GM21529 (cell line): ENCODE data around the gene GBF1.
A peak's percentile ranks its signal among the peaks of the same experiment; 100 is the strongest.
"Not testable (repeated sequence)": the region's sequence is repeated elsewhere in the genome, so short reads cannot be mapped to it uniquely, and the experiment has no call there.

ENCODE experiments used
- ATAC-seq: cut with Tn5 transposase; IDR thresholded peaks from one replicate; pipeline ENCODE4 v1.9.1; 2021; ENCODE audit not compliant: unreplicated experiment

Gene GBF1

DNA sequence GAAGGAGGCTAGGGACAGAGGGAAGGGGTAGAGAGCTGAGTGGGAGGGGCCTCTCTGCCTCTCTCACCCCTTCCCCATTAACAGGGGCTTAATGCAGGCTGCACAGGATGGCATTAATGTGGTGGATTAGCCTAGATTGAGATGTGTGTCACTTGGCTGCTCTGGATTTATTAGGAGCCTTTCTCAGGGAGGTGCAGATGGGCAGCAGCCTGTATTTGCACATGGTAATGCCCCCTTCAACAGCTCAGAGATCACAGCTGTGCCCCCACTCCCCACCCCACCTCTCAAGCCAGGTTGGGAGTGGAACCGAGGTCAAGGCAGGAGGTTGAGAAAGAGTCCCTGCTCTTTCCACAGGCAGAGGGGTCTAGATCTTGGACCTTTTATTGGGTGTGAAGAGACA, 11.3 kb upstream of the GBF1 start:
- ATAC-seq: no peak

DNA sequence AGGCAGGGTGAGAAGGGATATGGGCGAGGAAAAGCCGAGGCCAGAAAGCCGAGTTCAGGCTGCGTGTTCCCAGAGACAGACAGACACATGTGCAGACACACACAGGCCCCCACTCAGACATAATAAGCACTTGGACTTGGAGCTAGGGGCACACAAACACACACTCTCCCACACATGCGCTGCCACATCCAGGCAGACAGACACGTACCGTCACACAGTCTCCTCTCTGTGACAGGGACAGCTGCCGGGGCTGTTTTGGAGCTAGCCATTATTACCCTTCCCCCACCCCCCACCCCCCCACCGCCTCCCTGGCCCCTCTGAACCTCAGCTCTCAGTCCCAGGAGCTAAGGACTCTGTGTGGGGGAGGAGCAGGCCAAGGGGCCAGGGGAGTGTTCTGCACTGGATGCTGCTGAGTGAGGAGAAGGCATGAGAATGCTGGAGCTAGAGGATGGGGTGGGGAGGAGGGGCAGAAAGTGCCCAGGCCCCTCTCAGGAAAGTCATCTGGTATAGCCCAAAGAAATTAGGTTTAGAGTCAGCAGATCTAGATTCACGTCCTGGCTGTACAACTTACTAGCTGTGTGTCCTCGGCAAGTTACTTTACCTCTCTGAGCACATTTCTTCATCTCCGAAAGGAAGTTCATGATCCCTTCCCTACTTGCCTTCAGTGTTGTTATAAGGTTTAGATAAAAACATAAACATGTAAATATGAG, 10.3 kb upstream of the GBF1 start:
- no peak for ATAC-seq

DNA sequence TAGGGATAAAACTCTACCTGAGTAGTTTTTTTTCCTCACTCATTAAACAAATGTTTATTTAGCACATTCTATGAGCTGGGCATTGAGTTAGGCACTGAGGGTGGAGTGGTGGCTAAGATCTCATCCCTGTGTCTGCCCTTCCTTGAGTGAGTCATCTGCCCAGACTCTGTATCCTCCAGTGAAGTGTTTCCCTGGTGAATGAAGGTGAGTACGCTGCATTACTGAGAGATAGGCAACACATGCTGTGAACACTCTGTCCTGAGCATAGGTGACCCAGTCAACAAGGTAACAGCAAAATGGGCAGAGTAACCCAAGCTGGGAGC, 9.8 kb upstream of the GBF1 start:
- ATAC-seq: no peak

DNA sequence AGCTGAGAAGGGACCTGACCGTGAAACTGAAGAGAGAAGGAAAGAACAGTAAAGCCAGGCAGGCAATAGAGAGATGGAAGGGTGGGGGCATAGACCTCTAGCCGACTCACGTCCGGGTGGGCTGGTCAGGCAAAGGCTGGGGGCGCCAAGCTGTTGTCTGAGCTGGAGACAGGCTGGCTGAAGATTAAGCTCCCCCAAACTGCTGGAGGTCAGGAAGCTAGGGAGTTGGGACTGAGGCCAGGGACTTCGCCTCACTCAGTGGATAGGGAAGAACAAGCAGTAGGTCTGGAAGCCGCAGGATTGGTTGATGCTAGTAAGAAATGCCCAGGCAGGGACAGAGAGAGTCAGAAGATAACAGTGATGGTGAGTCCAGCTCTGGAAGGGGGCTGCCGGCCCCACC, 9.3 kb upstream of the GBF1 start:
- ATAC-seq: no peak

DNA sequence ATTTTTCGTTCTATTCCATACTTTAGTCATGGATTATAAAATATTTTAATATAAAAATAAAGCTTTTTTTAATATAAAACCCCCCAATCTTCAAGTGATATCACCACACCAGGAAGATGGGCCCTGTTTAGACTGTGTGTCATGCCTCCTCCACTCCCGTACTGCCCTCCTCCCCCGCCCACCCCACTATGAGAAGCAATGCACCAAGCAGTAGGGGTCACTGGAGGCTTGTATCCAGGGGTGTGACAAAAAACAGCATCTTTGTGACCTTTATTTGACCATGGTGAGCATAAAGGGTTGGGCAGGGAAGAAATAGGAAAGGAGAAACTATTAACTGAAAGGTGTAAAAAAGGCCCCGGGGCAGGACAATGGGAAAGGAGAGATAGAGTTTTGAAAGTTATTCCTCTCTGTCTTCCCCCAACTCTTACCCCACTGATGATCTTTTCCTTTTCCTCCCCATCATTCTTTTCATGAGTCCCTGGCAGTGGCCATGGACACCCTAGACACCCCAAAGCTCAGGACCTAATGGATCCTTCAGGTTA, 7.5 kb upstream of the GBF1 start:
- ATAC-seq: no peak

DNA sequence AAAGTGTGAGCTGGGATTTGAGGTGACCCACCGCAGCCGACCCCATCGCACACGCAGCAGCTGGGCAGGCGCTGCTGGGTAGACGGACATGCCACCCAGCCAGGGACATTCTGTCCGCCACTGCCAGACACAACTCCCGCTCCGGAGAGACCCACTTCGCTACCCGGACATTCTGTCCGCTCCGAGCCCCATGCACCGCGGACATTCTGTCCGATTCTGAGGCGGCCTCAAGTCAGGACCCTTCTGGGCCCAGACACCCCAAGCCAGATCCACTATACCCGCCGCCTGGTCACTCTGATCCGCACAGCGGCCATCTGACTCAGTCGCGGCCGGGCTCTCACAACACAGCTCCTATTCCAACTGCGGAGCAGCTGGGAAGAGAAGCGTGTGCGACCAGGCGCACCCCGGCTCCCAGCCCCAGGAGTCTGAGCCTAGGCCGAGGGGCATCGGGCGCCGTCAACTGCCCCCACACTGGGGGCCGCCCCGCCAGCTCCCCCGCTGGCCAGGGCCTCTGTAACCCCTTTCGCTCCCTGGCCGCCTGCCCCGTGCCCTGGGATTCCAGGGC, 4.8 kb upstream of the GBF1 start:
- no peak for ATAC-seq

DNA sequence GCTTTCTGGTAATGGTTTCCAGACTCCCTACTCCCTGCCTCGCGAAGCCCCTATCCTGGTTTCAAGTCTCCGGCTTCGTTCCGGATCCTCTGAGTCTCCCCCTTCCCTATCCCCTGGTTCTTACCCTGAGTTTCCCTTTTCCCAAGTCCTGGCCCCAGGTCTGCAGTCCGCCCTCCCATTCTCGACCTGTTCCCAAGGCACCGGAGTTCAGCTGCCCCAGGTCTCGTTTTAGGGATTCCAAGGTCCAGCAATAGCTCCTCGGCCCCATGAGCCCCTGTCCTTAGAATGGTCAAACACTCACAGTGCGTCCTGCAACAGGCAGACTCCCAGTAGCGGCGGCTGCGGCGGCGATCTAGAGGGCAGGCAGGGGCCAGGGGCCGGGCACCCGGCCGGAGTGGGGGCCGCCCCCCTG, 4.3 kb upstream of the GBF1 start:
- no peak for ATAC-seq

DNA sequence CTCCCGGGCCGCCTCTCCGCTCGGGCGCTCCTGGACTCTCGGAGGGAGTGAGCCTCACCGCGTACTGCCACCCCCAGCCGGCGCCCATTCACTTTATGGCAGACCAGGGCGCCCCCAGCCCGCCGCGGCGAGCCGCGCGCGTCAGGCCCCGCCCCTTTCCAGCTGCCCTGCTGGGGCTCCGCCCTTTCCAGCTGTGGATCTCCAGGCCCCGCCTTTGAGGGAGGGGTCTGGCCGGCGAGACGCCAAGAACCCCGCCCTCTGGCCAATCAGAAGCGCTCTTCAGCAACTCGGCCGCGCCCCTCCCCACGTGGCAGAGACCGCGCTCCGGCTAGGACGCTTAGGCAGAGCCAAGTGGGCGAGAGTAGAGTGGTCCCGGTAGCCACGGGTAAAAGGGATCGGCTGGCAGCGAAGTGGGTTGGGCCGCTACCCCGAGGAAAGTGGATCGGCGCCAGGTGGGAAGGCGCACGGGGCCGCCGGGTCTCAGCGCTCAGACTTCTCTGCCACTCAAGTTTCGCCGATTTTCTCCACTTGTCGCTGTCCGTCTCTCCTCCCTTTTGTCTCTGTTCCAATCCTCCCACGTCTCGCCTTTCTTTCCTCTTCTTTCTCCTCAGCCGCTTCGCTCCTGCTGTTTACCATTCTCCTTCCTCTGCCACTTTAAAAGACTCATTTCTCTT, 3.8 kb upstream of the GBF1 start, which contains the start of gene PITX3:
TSS of gene PITX3 (minus strand) at position 69 of the 674 bp plus-strand sequence. CDS start 9,432 bp downstream, outside the sequence.
- peak; percentile 40 for ATAC-seq

DNA sequence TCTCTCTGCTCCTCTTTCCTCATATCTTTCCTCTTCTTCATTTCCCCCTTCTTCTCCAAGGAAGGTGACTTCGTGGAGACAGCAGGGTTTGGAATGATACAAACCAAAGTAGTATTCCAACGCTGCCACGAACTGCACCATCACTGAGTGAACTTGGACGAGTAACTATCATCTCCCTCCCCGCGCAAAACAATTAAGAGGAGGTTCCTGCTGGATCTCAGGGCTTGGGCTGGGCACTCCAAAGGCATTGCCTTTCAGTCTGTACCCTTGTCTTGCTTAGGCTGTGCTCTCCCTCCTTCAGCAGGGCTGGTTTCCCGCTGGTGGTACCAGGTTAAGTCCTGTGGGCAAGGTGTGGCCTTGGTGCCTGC, 3.2 kb upstream of the GBF1 start:
- ATAC-seq: no peak

DNA sequence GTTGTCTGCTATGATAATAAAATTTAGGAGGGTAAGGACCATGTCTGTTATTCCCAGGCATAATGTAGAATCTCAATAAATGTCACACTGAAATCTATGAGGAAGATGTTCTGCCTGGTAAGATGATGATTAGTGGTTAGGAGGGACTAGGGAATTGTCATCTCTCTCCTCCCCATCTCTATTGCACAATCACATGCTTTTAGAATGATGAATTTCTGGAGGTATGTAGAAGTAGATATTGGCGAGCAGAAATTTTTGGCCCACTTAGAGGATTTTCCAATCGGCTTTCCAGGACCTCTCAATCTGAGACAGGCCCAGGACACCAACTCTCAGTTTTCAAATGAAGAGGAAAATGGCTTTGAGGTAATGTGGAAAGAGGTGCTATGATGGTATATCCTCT, 2.0 kb upstream of the GBF1 start:
- no peak for ATAC-seq

DNA sequence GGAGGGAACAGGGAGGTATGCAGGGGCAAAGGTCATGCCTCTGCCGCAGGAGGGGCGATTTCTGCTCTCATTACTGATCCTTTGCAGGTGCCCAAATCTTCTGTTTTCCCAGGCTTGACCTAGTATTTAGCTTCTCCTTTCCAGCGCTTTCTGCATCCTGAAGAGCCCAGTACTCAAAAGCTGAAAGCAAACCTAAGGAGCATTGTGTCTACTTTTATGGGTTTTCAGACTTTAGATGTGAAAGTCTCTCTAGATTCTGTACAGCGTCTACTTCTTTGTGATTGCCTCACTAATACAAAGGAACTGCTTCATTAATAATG, 560 bp downstream of the GBF1 start:
- no peak for ATAC-seq

DNA sequence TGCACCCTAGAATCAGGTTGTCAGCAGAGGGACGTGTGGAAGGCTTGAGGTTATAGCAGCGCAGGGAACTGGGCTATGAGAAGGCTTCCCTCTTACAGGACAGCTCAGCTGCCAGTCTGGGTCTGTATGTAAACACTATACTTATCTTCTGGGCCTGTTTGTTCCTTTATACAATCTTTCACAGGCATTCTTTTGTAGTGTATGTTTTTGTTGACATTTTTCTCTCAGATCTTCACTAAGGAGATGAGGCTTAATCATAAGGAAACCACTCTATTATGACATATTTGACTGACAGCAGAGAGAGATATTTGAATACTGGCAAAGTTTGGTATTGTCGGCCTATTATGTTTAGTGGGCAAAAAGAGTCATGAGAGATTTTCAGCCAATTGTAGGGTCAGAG, 929 bp downstream of the GBF1 start:
- no peak for ATAC-seq

DNA sequence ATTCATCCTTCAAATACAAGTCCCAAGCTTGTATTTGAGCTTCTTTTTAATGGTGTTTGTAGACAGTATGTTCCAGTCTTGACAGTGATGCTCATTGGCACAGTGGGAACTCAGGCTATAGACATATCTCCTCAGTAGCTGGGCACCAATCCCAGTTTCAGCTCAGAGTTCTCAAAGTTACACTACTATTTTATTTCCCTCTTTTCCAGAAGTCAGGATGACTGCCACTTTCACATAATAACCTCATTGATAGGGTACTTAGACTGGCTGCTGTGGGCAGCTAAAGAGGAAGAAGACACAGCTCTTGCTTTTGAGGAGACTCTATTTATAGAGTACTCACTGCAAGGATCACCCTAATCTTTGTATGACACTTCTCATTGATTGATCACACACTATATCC, 2.4 kb downstream of the GBF1 start:
- ATAC-seq: no peak

DNA sequence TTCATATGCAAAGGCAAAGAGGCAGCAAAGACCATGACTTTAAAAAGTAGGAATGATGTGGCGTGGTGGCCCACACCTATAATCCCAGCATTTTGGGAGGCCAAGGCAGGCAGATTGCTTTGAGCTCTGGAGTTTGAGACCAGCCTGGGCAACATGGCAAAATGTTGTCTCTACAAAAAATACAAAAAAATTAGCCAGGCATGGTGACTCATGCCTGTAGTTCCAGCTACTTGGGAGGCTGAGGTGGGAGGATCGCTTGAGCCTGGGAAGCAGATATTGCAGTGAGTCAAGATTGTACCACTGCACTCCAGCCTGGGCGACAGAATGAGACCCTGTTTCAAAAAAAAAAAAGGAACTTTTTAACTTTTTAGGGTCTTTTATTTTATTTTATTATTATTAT, 7.2 kb downstream of the GBF1 start:
- ATAC-seq: not testable (repeated sequence)

DNA sequence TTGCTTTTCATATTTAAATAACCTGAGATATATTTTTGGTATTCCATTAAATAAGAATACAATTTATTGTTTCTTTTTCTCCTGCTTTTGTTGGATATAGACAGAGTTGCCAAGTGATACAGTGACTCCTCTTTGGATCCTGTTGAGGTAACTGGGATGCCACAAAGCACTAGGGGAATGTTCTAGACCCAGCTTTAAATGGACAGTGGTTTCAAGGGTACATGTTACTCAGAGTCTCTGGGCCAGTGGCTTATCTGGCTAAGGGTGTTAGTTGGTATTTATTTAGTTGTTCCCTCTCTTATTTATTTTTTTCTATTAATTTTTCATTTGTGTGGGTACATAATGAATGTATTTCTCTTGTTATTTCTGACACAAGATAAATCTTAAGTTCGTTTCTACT, 9.1 kb downstream of the GBF1 start:
- no peak for ATAC-seq

DNA sequence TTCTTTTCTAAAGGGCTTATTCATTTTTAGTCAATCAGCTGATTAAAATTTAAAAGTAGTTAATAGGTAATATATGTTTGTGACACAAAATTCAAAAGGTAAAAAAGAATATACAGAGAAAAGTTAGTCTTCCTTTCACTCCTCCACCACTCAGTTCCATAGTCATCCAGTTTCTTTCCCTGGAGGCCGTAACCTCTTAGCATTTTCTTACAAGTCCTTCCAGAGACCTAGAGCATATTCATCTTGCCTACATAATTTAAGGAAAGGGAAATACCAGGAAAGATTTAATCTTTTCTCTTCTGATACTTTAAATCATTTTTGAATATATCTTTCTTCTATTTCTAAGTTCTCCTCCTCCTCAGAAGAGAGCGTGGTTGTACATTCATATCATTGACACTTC, 10.1 kb downstream of the GBF1 start:
- no peak for ATAC-seq

DNA sequence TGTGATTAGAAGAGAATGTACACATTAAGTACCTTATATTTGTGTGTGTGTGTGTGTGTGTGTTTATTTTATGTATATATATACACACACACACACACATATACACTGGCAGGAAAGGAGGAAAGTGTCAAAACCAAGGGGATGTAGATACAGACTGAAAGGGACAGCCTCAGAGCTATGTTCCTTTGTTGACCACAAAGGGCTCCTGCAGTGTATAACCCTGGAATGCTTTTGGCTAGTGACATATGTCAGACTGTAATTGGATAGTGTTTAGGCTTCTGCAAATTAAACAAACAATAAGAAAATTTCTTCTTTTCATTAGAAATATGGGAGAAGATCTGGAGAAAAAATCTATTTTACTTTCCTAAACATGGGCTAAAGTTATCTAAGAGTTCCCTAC, 15.9 kb downstream of the GBF1 start:
- no peak for ATAC-seq

DNA sequence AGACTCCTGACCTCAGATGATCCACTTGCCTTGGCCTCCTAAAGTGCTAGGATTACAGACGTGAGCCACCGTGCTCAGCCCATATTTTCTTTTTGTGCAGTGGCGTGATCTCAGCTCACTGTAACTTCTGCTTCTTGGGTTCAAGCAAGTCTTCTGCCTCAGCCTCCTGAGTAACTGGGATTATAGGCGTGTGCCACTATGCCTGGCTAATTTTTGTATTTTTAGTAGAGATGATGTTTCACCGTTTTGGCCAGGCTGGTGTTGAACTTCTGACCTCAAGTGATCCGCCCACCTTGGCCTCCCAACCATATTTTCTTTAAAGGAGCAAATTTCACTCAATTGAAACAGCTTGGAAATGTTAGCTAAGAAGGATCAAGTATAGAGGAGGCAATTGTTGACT, 16.5 kb downstream of the GBF1 start:
- no peak for ATAC-seq

DNA sequence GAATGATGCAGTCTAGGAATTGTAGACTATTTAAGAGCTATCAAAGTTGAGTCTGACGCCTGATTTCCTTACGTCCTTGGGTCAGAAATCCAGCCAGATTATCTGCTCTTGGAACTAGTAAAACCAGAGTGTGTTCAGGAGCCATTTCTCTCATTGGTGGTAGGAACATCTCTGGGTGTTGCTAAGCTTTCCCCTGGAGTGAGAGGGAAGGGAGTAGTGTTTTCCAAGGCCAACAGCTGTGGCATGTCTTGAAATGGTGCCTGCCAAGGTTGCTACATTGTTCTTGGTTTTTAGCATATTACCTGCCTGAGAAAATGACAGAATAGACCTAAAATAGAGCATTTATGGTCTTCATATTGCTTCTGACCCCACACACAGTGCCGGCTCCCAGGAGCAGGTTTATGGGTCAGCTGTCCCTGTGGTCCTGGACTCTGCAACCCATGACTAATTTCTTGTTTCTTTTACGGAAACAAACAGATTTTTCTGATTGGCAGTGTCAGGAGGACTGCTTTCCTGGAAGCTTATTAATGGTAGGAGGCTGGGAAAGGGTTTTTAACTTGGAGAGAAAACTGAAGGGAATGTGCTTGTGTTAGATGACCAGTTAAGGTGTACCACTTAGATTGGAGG, 17.5 kb downstream of the GBF1 start:
- no peak for ATAC-seq

DNA sequence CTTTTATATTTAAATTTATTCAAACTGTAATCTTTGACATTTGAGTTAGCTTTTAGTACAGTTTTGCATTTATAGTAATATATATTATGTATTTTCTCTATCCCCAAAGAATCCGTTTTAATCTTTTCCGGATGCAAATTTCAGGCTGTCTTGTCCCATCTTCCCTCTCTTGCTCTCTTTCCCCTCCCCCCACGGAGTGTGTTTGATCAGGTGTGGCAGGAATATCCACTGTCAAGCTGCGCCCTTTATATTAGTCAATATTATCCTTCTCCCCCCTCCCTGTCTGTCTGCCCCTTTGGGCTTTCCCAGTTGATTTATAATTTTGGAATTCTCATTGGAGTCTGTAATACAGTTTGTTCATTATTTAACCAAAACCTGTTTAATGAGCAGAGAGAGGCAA, 19.0 kb downstream of the GBF1 start:
- ATAC-seq: no peak

DNA sequence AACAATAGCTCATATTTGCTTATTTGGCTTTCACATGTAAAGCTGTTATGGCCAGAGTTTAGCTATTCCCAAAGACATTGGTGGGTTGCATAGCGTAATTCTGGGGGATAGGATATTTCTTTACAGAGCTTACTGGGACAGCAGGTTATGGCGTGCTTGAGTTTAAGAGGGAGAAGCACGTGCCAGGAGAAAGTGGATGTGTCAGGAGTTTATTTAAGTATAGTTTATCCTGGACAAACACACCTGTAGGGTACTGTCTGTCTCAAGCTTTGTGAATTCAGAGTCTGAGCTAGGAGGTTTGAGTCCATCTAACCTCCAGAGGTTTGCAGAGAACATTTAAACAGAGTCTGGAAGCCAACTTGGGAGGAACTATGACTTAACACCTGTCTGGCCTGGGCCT, 21.3 kb downstream of the GBF1 start:
- no peak for ATAC-seq

DNA sequence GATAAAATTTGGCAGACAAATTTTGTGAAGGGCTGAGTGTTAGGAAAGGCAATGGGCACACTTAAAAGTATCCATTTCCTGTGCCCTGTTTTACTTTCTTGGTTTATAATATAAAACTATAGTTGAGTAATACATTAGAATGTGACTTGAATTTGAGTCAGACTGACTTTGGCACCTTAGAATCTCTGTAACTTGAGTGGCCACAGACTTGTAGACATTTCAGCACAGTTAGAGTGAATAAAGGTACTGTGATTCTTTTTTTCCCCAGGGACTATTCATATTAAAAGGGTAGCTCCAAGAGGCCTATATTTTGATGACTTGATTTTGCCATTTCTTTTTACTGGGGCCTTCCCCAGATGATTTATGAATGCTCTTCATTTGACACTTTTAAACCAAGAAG, 22.4 kb downstream of the GBF1 start:
- ATAC-seq: no peak
